ENCODE data around the gene MCAM. TPM values are rescaled to one million over a fixed set of nuclear protein-coding genes. Genes with fewer than 3 reads are reported as not detected.

Gene MCAM, protein sequence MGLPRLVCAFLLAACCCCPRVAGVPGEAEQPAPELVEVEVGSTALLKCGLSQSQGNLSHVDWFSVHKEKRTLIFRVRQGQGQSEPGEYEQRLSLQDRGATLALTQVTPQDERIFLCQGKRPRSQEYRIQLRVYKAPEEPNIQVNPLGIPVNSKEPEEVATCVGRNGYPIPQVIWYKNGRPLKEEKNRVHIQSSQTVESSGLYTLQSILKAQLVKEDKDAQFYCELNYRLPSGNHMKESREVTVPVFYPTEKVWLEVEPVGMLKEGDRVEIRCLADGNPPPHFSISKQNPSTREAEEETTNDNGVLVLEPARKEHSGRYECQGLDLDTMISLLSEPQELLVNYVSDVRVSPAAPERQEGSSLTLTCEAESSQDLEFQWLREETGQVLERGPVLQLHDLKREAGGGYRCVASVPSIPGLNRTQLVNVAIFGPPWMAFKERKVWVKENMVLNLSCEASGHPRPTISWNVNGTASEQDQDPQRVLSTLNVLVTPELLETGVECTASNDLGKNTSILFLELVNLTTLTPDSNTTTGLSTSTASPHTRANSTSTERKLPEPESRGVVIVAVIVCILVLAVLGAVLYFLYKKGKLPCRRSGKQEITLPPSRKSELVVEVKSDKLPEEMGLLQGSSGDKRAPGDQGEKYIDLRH
- total RNA-seq = 25.0 TPM

DNA sequence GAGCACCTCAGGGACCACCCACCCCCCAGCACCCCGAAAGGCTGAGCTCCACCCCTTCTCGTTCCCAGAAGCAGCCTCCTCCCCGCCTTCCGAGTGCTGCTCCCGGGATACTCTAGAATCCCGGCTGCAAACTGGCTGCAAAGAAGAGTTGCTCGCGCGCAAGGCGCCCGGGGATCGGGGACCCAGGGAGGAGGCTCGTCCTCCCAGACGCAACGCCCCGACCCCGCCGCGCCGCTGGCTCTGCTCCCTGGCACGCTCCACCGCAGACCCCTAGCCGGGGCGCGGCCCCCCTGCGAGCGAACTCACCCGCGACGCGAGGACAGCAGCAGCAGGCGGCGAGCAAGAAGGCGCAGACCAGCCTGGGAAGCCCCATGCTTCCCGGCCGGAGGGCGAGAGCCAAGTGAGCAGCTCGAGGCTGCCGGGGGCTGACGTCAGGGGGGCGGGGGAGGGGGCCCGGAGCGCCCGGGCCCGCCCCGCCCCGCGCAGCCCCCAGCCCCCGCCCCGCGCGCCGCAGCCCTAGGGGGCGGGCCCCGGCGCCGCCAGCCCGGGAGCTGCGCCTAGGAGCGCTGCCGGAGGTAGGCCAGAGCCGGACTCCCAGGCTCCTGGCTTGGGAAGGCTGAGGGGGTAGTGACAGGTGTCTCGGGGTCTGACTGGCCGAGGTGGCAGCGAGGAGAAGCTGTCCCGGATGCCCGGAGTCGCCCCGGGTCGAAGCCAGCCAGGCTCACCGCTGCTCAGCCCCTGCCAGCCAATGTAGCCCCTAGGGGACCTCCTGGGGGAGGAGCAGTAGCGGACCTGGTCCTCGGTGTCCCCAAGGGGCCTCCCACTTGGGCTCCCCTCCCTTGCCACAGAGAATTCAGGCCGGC is at the start of gene MCAM:
Gene MCAM (minus strand): TSS at position 402 of the 863 bp plus-strand sequence. CDS start 29 bp downstream, at position 373.
- ATAC-seq = peak; percentile 13

DNA sequence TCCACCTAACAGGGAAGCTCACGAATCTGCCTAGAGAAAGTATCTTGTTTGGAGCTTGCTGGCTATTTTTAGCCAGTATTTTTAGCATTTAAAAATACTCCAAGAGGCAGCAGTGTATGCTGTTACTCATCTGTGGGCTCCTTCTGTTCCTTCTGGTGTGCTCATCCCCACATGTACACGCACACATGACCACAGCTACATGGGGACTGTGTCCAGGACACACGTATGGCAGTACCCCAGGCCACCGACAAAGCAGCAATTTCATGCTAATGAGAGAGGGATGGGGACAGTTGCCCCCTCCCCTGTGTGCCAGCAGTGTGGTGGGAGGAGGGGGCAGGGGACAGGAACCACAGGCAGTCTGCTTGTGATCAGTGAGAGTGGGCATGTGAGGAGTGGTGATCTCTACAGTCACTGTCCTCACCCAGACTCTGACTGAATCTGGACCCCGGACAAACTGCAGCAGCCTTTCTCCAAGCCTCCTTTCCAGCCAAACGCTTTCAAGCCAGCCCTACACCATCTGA is 48.2 kb upstream of the MCAM start:
- ATAC-seq = no peak

DNA sequence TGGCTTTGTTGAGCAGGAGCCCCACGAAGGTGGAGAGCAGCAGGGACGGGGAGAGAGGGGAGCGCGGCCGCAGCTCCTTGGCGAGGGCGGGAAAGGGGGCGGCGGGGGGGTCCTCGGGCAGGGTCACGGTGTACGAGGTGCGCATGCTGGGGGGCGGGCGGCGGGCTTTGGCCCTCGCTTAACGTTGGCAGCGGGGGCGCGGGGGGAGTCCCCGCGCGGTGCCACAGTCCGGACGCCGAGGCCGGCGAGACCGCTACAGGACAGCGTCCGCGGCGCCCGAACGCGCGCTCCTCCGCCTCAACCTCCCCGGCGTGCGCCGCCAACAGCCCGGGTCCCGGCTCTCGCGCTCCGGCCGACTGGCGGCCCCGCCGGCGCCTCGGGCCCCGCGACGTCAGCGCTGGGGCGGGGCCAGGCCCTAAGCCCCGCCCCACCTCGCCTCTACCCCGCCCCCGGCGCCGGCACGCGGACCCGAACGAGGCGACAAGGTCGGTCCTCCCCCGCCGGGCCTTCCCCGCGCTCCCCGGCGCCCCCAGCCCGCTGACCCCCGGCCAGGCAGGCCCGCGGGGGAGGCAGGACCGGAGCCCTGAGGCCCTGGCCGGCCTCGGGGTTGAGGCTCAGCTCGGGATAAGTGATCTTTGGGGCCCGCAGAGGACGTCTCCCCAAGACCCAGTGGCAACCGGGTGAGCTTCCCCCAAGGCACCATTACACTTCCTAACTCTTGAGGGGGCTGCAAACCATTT is 47.1 kb upstream of the MCAM start:
- peak; percentile 28 for ATAC-seq

DNA sequence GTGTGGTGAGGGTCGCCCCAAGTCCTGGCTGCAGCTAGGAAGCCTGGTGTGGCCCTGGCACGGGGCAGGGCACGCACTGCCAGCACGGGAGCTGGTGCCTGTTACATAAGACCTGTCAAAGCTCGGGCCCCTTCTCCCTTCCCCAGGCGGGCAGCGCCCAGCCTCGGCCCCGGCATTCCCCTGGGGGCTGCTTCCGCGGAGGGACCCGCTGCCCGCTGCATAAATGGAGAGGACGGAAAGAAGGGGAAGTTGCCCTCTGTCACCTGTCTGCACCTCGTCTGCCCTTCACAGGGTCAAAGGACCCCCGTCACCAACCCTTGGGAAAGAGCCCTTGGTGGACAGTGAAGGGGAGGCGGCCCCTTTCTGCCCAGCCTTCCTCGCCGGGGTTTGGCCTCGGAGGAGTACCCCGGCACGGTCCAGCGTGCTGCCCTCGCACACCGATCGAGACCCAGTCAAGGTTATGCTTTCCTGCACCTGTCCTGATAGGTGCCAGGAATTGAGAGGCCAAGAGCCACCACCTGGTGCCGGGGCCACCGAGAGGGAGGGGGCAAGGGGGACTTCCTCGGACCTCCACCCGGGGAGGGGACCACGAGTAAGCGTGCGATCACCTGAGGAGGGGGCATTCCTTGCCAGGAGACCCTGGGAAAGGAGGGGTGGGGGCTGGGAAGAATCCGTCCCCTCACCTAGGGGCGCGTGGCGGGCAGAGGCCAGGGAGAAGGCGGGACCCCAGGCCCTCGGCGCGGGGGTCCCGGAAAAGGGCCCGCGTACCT is 46.3 kb upstream of the MCAM start:
- no peak for ATAC-seq

DNA sequence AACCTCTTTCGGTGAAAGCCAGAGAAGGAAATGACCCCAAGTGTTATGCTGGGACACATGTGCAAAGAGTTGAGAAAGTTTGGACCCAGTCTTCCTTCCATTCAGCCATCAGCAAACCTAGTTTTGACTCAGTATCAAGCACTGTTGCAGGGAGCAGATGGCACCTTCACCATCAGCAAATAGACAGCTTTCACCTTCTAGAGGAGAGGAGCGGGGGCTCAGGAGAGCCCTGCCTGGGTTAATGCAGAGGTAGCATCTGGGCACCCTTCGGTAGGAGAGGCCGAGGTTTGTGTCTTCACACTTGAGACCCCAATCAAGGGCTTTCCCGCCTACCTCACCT is 45.8 kb upstream of the MCAM start:
- no peak for ATAC-seq

DNA sequence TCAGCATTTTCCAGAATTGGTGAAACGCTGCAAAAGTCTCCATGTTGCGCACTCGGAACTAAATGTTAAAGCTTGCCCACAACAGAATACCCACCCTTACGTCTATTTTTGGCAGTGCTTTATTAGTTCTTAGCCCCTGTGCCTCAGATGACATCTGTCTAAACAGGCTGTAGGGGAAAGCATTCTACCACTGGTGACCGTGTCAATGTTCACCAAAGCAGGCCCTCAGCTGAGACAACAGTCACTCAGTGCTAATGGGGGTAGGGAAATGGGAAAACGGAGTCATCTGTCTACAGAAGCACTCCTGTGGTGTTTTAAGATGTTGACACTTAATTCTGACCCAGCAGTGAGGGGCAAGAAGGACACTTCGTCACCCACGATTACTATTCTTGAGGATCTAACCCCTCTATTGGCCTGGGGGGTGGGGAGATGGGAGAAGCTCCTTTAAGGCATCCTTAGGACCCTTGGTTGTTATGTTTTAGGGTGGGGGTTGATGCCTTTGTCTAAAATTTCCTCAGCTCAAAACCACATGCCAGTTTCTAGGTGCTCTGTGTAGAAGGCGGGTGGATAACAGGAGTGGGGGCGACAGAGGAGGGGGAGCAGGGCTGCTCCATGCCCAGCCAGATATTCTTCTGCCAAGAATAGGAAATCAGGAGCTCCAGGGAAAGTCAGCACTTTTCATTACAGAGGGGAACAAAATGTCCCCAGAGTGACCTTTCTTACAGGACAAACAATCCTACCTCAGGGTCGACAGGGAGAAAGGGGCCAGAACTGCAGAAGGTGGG is 45.2 kb upstream of the MCAM start:
- ATAC-seq = no peak

DNA sequence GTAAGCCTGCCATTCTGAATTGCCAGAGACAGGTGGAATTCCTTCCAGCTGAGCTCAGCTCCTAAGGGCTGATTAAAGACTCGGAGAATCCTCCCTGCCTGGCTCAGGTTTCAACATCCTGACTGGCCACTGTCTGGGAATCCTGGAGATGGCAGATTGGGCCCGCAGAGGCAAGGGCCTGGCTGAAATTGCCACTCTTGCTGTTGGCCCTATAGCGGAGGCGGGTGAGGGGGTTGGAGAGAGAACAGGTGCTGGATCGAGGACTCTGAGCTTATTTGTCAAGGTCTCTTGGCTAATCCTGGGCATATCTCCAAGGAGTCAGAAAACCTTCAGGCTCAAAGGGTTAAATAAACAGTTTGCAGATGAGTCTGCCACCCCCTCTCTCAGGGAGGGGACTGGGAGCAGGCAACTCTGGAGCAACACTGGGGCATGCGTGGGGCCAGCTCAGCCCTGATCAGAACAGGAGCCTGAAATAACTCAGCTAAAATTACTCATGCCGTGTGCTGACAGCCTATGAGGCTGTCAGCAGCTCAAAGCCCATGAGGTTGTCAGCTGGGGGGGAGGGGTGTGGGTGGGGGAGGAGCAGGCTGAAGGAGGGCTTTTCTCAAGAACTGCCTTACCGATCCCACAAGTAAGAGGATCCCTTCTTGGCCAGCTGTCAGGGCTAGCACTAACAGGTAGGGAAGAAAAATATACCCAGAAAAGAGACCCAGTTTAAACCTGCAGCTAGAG is 44.3 kb upstream of the MCAM start:
- peak; percentile 79 for ATAC-seq

DNA sequence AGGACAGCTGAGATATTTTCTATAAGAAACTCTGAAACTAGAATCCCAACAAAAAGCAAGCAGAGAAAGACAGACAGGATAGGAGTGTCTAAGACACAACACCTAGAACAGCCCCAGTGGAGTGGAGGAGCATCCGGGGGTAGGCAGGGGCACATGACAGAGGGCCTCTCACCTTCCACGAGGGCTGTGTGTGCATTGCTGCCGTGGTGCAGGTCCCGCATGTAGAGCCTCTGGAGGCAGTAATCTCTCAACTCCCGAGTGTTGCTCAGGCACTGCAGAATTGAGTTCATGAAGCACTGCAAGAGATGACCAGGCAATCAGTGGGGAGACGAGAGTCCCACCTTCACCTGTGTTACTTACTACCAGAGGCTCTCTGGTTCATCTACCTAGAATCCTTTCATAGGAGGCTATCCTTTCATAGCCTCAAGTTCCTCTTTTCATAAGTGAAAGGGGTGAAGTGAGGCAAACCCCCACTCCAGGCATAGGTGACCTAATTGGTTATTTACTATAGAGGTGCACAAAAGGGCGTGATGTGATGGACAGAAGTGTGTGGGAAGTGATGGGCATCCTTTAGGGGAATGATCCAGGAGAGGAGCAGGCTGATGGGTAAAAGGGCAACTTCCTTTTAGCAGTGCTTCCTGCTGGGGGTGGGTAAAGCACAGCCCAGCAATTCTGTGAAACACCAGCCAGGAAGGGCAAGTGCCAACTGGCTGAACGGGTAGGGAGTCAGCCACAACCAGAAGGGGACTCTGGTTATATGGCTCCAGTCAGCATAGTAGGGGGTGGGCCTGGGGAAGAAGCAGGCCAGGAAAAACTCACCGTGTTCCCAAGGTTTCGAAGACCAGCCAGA is 42.7 kb upstream of the MCAM start:
- no peak for ATAC-seq

DNA sequence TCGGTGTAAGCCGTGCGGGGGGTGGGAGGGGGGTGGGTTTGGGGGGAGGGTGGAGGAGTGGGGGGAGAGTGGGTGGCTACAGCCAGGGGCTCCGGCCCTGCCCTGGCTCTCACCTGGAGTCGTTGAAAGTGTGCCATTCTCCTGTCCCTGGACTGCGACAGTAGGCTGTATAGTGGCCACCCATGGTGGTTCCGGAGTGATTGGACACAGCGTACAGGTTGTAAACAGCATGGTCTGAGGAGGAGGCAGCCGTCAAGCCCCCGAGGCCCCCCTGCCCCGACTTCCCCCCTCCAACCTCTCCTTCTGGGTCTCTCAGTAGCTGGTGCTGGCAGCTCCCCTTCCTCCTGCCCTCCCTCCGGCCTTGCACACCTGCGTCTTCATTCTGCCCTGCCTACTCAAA is 40.1 kb upstream of the MCAM start:
- ATAC-seq = no peak

DNA sequence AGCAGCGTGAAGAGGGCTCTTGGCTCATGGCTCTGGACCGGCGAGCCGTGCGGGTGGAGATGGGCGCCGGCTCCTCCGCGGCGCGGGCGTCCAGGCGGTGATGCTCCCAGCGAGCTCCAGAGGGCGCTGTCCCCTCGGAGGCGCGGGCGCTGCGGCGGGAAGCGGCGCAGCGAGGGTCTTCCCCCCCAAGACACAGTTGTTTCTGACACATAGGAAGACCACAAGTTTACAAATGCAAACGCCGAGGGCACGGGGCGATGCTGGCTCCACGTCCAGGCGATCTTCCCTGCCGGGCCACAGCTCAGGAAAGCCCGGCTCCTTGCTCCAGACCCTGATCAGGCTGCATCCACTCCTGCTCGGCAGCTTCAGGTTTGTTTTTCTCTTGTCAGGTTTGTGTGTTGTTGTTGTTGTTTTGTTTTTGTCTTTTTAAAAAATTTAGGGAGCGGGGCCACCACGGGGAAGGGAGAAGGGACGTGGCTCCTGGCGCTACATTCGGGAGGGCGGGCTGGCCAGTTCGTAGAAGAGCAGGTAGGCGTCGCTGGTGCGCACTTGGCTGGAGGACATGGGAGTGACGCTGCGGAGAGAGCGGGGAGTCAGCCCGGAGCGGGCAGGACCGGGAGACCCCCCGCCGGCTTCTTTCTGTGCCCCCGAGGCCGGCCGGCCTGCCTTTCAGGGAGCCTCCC is 39.6 kb upstream of the MCAM start:
- ATAC-seq = peak; percentile 73

DNA sequence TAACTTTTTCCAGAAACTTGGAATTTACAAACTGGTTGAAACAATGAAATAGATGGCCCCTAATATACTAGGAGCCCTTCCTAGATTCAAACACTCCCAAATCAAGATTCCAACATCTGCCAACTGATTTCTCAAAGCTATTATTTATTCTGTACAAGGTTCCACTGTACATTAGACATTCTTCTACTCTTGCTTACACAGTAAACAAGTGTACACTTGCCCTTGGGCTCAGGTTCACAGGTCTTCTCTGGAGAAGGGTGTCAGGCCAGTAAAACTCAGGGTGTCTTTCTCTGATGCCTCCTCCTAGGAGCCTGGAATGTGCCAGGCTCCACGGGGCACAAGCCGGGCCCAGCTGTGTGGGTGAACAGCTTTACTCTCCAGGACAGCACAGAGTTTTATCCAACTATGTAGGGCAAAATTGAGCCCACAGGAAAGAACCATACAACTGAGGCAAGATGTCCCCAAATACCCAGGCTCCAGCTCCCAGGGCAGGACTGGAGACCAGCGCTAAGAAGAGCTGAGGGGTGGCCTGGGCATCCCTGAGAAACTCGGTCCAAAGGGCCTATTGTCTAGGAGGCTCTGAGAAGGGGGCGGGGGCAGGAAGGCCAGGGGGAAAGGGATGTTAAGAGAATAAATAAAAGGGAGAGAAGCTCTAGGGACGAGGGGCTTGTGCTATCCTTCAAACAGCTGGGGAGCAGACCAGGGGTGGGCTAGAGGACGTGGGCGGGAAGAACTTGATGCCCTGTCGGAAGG is 38.3 kb upstream of the MCAM start:
- no peak for ATAC-seq

DNA sequence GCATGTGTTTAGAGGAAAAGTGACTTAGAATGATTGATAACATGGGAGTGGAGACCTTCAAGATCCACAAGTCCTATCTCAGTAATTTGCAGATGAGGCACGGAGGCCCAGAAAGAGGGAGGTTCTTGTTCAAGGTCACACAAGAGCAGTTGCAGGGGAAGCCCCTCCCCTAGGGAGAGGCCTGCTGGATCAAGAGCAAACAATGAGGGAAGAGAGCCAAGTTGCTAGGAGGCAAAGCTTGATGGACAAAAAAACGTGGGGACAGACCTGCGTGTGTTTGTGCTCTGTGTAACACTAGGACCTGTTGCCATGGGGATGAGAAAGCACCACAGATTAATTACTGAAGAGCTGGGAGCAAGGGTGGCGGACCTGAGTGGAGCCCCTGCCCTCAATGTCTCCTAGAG is 35.9 kb upstream of the MCAM start:
- ATAC-seq = peak; percentile 51

DNA sequence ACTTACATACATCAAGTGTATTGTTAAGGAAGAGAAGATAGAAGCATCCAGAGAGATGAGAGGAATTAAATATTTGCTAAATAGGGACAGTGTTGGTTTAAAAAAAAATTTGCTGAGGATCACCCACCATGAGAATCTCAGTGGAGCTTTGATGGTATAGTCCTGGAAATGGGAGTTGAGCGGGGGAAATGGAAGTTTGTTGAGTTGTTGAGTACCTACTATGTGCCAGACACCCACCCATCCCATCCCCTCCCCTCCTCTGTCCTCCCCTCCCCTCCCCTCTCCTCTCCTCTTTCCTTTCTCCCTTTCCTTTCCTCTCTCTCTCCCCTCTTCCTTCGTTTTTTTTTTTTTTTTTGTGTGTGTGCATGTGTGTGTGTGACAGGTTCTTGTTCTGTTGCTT is 34.3 kb upstream of the MCAM start:
- ATAC-seq = no peak

DNA sequence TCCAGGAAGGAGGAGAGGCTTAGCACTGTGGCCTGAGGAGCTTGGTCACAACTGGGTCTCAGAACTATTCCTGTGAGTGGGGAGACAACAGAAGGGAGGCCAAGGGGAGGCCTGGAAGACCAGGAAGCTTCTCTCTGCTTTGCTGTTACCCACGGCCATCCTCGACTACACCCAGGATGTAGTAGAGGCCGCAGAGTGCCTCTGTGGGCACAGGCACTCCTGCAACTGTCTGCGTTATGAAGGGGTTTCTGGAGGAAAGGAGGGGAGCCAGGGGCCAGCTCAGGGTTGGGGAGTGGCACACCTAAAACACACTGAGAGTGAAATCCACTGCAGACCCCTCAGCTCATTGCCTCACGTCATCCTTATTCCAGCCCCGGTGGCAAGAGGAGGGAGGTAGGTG is 33.4 kb upstream of the MCAM start:
- ATAC-seq = no peak

DNA sequence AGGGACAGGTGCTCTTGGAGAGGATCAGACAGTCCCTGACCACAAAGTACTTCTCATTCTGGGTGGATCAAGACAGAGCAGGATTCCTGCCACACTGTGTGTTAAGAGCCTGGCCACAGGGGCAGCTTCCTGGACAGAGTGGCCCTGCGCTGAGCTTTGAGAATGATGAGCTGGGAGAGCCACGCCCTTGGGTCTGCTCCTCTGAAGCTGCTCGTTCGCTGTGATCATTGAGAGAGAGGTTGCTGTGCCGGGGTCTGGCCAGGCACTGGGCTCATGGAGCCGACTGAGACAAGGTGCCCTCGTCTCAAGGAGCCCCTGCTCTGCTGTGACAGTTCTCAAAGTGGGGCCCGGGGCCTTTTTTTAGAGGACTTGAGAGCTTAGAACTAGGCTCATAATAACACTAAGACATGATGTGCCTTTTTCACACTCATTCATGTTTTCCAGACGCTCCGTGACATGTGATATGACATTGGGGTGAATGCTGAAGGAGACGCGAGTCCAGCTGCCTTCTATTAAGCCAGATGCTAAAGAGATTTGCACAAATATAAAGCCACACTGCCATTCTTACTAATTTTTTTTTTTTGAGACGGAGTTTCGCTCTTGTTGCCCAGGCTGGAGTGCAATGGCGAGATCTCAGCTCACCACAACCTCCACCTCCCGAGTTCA is 31.1 kb upstream of the MCAM start:
- no peak for ATAC-seq

DNA sequence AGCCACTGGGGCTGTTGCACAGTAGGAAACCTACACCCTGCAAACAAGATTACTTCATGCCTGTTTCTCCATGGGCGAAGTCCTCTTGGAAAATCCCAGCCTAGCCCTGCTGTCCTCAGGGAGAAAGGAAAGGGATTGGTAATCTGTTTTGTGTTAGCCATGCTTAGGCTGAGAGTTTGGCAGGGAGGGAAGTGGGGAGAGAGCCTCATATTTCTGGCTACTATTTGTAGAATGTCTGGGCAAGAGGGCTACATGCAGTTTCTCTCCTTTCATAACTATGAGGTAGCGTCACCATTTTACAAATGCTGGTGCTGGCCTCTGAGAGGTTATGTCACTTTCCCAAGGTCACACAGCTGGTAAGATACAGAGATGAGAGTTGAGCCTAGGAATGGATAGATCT is 30.3 kb upstream of the MCAM start:
- no peak for ATAC-seq

DNA sequence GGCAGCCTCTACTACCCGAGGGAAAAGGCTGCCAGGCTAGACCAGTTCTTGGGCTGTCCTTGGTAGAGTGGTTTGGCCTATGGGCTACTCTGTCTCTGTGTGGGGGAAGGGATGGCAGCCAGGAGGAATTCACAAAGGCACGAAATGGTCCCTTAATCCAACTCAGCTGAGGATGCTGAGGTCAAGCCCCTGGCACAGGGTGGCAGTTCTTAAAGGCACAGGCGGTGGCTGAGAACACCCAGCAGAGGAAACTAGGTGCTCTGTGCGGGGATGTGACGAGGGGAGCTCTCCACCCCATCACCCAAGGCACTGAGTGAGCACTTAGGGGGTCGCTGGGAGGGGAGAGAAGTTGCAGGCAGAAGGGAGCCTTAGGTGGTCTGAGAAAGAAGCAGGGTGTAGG is 29.7 kb upstream of the MCAM start, which contains the start of gene MFRP:
Gene MFRP (minus strand): TSS at position 101 of the 400 bp plus-strand sequence. CDS start 192 bp downstream, outside the sequence.
- no peak for ATAC-seq
